ENCODE measurements around the gene WNT8B.

WNT8B gene

DNA sequence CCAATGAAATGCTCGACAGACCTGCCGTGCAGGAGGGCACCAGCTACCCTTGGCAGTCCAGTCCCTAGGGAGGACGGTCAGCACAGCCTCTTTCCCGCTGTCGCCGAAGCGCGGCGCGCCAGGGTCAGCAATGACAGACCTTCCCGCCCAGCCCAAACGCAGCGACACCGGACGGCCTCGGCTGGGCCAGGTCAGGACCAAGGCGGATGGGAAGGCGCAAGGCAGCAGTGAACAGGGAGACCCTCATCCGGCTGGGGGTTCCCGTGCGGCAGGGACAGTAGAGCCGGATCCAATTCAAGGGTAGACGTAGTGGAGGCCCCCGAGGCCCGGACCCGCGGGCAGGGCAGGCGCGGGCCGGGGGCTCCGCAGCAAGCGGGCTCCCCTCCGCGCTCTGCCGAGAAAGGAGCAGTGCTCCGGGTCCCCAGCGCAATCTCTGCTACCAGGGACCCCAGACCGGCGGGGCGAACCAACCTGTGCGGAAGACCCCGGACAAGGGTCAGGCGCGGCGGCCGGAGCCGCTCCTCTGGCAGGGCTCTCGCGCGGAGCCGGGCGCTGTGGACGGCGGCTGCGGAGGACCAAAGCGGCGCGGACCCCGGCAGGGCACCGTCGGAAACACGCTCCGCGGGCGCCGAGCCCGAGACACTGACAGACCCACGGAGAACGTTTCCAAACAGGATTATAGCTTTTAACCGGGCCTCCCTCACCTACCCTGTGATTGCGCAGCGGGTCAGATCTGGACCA, 56.7 kb downstream of the WNT8B start, which contains the start of gene SEC31B:
Gene SEC31B (minus strand): TSS at position 551 of the 741 bp plus-strand sequence. CDS start 2,909 bp downstream, outside the sequence.
- DNase-seq = no peak

DNA sequence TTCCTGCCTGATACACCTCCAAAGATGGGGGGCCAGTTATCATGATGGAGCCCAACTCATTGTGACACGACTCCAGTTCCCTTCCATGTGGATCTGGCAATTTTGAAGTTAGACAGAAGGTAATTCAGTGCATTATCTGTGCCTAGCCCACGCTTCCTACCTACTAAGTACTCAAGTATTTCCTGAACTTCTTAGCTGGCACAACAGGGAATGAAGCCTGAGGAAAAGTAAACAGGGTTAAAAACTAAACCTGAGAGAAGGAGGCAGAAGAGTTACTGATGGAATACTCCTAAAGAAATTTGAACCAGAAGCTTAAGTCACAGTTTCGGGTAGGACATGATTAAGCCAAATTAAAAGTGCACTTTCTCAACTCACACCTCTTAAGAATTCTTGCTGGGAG, 58.0 kb downstream of the WNT8B start:
- no peak for DNase-seq

DNA sequence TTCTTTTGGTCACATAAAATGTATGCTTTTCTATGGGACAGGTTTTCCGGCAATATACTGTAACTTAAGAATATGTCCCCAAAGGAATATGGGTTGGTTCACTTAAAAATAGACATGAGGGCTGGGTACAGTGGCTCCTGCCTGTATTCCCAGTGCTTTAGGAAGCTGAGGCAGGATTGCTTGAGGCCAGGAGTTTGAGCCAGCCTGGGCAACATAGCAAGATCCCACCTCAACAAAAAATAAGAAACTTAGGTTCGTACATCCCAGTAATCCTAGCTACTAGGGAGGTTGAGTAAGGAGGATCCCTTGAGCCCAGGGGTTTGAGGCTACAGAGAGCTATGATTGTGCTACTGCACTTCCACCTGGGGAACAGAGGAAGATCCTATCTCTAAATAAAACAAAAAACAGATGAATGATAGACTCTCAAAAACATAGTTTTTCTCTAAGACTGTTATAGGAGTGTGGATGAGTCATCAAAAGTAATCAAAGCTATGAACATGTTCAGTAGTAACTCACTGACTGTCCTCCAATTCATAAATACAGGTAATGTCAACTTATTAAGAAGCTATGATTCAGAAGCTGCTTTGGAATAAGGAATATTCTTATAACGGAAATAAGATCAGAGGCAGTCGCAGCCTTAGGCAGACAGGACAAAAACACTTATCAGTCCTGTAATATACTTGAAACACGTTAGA, 59.4 kb downstream of the WNT8B start:
- DNase-seq = no peak

DNA sequence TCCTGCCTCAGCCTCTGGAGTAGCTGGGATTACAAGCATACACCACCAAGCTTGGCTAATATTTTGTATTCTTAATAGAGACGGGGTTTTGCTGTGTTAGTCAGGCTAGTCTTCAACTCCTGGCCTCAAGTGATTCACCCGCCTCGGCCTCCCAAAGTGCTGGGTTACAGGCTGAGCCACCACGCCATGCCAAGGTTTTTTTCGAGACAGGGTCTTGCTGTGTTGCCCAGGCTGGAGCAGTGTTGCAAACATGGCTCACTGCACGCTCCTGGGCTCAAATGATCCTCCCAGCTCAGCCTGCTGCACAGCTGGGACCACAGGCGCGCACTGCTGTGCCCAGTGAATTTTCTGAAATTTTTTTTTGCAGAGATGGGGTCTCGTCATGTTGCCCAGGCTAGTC, 60.1 kb downstream of the WNT8B start:
- DNase-seq = no peak

DNA sequence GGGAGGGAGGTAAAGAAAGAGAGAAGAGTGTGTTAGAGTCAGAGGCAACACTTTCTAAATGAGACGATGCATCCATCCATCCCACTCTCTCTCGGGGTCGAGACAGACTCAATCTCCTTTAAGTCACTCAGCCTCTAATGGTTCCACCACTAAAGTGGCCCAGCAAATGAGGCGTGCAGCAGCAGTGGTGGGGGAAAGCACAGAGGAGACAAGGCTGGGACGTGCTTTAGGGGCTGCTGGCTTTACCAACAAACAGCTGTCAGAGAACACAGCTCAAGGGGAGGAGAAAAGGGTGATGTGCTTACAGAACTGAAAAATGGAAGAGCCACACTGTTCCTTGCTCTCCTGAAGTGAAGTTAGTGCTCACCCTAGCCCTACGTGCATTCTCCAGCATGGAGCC, 61.4 kb downstream of the WNT8B start:
- DNase-seq = no peak

DNA sequence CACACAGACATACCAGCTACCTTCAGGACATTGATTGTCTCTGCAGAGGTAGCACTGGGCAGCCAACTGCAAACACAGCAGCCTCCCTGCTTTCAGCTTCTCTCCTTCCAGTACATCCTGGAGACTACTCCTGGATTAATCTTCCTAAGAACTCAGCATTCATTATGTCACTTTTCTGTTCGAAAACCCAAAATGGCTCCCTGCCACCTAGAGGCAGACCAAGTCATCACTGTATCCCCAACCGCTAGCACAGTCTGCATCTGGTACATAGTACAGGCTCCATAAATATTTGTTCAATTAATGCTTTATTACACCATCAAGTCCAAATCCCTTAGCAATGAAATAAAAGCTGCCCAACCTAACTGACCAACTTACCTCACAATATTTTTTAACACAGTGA, 61.8 kb downstream of the WNT8B start:
- DNase-seq = no peak

DNA sequence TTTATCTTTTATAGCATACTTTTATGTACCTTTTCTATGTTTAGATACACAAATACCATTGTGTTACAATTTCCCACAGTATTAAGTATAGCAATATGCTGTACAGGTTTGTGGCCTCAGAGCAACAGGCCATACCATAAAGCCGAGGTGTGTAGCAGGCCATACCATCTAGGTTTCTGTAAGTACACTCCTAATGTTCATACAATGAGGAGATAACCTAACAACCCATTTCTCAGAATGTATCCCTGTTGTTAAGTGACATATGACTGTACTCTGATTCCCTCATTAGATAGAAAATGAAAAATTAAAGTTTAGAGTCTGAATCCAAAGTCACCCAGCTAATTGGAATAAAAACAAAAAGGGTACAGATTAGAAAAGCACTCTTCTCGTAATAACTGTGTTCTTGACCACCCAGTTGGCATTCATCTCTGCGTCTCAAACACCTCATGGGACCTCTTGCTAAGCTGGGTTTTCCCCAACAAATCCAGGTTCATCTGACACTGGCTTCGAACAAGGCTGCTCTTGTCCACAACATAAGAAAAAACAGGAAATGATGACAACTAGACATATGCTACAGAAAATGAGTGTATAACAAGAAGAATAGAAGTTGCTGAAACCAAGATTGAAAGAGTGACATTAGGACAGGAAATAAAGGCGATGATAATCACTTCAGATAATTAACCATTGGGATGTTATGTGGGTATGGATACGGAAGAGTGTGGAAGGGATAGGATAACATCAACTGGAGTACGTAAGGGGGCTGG, 65.5 kb downstream of the WNT8B start:
- no peak for DNase-seq

DNA sequence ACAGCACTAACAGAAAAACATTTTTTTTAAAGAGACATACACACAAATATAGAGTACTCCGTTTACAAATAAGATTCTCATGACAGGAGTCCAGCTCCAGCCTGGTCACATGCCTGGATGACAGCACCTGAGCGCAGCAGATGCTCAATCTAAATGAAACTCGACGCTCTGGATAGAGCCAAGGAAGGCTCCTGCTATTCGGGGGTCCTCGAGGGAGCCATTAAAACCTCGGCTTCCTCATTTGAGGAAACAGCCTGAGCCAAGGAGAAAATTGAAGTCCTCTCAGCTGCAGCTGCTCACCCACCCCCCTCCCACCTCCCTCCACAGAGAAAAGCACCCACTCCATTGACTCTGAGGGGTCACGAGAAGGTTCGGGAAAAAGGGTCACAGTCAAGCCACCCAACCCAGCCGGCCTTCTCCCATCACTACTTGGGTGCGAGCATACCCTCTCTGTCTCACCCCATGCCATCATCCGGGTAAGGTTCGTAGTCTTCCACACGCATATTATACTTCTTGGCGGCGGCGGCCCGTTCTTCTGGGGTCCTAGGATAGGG, 66.2 kb downstream of the WNT8B start:
- DNase-seq = no peak

DNA sequence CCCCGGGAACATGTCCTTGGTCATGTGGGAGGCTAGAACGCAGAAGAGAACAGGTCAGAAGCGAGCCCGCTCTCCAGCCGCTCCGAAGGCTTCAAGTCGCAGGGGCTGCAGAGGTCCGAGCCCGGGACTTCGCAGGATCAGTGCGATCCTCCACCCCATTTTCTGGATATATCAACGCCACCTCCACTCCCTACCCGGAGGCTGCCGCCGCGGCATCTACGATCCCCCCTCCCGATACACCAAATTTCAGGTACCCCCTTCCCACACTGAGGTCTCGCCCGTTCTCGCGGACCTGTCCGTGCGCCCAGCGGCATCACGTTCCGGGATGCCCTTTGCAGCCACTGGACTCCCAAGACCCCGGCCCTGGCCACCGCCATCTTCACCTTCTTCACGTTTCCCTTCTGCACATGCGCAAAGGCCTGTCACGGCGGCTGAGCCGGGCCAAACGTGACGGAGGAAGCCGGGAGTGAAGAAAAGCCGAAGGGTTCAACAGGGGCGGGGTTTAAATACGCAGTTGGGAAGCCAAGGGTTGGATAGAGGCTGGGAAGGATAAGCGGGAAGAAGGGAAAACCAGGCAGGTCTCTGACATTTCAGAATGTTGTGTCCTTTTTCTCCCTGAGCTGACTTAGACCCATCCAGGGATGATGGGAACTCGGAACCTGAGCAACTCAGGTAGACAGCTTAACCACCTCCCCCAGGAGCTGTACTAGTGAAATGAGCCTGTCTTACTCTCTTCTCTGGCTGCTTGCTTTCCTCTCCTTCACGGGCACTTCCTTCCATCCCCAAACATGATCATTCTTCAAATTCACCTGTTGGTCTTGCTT, 66.9 kb downstream of the WNT8B start, which contains the start of gene NDUFB8:
Gene NDUFB8 (minus strand): TSS at position 397 of the 824 bp plus-strand sequence. CDS start 20 bp downstream, at position 377.
- peak; percentile 78 for DNase-seq

DNA sequence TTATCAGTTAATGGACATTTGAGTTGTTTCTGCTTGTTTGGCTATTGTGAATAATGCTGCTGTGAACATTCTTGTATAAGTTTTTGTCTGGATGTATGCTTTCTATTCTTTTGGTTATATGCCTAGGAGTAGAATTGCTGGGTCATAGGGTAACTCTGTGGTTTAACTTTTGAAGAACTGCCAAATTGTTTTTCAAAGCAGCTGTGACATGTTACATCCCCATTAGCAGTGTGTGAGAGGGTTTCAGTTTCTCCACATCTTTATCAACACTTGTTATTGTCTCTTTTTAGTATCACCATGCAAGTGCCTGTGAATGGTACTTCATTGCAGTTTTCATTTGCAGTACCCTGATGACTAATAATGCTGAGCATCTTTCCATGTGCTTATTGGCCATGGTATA, 69.0 kb downstream of the WNT8B start:
- DNase-seq = peak; percentile 51

Measured in RPMI8226 (cell line).